Right atrium auricular region (tissue), 2 donors: ENCODE results near the gene FAM53B. TPM values are rescaled to one million over a fixed set of nuclear protein-coding genes. Genes with fewer than 3 reads are reported as not detected.

Experiments
- DNase-seq: peaks from one replicate; pipeline ENCODE4 v3.0.0-alpha.2; 2019; ENCODE audit warnings: low spot score
- H3K27ac ChIP-seq, 2 donors: fragments of 200-600 bp; sonication (generic); 1 replicate in 1 of 2; 2 replicates in 1 of 2; pipeline ENCODE4 v1.5.1; 2016 to 2019
- H3K27me3 ChIP-seq, 2 donors: fragments of 200-600 bp; sonication (generic); one replicate each; pipeline versions ENCODE4 v1.5.1 to v1.6.0; 2017 to 2019
- H3K36me3 ChIP-seq: fragments of 200-600 bp; sonication (generic); one replicate; pipeline ENCODE4 v1.5.1; 2016
- H3K4me1 ChIP-seq, 2 donors: fragments of 200-600 bp; sonication (generic); one replicate each; pipeline versions ENCODE4 v1.5.1 to v1.6.0; 2017 to 2019
- H3K4me3 ChIP-seq, 2 donors: fragments of 200-600 bp; sonication (generic); 1 replicate in 1 of 2; 2 replicates in 1 of 2; pipeline ENCODE4 v1.5.1; 2017 to 2019; ENCODE audit warnings: mild to moderate bottlenecking in 1 of 2, moderate library complexity in 1 of 2
- H3K9me3 ChIP-seq, 2 donors: fragments of 200-600 bp; sonication (generic); one replicate each; pipeline ENCODE4 v1.5.1; 2019
- total RNA-seq, 2 donors: library from RNA; depleted of rRNA; stranded (reverse); fragments of >200 nt; gene quantifications; one replicate each; pipeline ENCODE4 v1.1.0, GENCODE V29; 2016
- TF ChIP-seq, protein P1 (sequence below), 2 donors: fragments of 200-600 bp; sonication (generic); IDR thresholded peaks; one replicate each; pipeline ENCODE4 v1.5.1; 2019; ENCODE audit warnings: antibody characterized with exemption in 2 of 2

The FAM53B gene
- total RNA-seq, 2 donors from 2014 or later: 30.3 to 31.1 TPM

- Histone ChIP-seq H3K27ac (peak overlapping the region; percentile 48 to 63), H3K27me3 (no peaks in the 10 kb centered on the region), H3K9me3 (no peaks in the 10 kb centered on the region), H3K4me1 (peaks cover 0 to 97% of the 10 kb centered on the region in 2 donors), H3K4me3 (no peak overlapping the region), H3K36me3 (no peaks in the 10 kb centered on the region)
- peak; percentile 72 for DNase-seq
- TF ChIP-seq, protein P1, sequence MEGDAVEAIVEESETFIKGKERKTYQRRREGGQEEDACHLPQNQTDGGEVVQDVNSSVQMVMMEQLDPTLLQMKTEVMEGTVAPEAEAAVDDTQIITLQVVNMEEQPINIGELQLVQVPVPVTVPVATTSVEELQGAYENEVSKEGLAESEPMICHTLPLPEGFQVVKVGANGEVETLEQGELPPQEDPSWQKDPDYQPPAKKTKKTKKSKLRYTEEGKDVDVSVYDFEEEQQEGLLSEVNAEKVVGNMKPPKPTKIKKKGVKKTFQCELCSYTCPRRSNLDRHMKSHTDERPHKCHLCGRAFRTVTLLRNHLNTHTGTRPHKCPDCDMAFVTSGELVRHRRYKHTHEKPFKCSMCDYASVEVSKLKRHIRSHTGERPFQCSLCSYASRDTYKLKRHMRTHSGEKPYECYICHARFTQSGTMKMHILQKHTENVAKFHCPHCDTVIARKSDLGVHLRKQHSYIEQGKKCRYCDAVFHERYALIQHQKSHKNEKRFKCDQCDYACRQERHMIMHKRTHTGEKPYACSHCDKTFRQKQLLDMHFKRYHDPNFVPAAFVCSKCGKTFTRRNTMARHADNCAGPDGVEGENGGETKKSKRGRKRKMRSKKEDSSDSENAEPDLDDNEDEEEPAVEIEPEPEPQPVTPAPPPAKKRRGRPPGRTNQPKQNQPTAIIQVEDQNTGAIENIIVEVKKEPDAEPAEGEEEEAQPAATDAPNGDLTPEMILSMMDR (IDR thresholded peaks at IDR 0.05): no peak
Observed at GRCh38 chr10:124625831-124626238, 118.3 kb downstream of the FAM53B start.

DNA sequence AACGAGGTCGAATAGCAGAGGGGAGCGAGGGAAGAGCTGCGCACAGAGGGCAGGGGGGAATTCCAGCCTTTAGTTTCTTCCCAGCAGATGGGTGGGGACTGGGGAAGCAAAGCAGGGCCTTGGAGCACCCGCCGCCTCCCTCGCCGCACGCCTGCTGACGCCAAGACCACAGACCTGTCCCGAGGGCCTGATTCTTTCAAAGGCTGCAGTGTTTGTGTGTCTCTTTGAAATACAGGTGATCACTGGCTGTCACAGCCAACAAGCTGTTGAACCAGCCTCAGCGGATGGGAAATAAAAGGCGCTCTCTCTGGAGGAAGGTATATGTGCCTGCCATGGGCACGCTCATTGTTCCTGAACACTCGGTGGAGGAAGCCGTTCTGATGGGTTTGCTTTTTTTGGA, 119.3 kb downstream of the FAM53B start:
- H3K9me3 ChIP-seq: no peaks in the 10 kb centered on the region
- H3K27ac ChIP-seq: peak overlapping the region; percentile 6 to 63
- no peak for DNase-seq
- H3K27me3 ChIP-seq: no peaks in the 10 kb centered on the region
- no peak overlapping the region for H3K4me3 ChIP-seq
- peaks cover 0 to 96% of the 10 kb centered on the region in 2 donors for H3K4me1 ChIP-seq
- no peaks in the 10 kb centered on the region for H3K36me3 ChIP-seq
- TF ChIP-seq, protein P1 (IDR thresholded peaks at IDR 0.05): no peak

DNA sequence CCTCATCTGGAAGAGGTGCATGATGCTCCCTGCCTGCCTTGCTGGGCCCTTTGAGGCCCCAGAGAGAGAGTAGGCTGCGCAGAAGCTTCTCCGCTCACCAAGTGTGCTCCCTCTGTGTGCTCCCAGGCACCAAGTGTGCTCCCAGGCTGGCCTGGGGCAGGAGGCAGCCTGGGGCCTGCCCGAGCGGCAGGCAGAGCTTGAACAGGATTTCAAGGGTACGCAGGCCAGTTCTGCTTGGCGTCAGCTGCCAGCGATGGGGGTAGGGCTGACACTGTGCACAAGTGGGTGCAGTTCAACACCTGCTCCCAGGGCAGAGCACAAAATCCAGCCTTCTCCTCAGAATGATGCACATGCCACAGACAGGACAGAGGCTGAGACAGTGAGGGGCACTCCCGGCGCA, 119.7 kb downstream of the FAM53B start:
- Histone ChIP-seq H3K4me3 (no peak overlapping the region), H3K9me3 (no peaks in the 10 kb centered on the region), H3K36me3 (no peaks in the 10 kb centered on the region), H3K27me3 (no peaks in the 10 kb centered on the region), H3K4me1 (peaks cover 0 to 91% of the 10 kb centered on the region in 2 donors), H3K27ac (peak overlapping the region; percentile 6 to 63)
- TF ChIP-seq, protein P1 (IDR thresholded peaks at IDR 0.05): no peak
- no peak for DNase-seq

DNA sequence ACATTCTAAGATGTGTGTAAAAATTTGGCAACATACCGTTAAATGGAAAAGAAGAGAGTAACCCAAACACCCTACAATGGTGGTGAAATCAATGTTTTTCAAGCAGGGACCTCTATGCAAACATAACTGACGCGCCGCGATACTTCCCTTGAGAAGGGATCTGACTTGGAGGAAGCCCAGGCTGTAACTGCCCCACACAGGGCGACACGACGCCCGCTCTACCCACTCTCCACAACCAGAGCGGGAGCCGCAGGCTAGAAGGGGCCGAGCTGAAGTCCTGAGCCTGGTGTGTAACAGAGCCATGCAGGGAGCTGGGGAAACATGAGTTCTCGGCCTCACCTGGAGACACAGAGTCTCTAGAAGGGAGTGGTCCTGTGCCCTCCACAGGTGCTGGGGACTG, 120.2 kb downstream of the FAM53B start:
- Histone ChIP-seq H3K27ac (peak overlapping the region; percentile 6 to 63), H3K4me3 (no peak overlapping the region), H3K27me3 (no peaks in the 10 kb centered on the region), H3K36me3 (no peaks in the 10 kb centered on the region), H3K4me1 (peaks cover 0 to 87% of the 10 kb centered on the region in 2 donors), H3K9me3 (no peaks in the 10 kb centered on the region)
- DNase-seq: no peak
- TF ChIP-seq, protein P1 (IDR thresholded peaks at IDR 0.05): no peak

DNA sequence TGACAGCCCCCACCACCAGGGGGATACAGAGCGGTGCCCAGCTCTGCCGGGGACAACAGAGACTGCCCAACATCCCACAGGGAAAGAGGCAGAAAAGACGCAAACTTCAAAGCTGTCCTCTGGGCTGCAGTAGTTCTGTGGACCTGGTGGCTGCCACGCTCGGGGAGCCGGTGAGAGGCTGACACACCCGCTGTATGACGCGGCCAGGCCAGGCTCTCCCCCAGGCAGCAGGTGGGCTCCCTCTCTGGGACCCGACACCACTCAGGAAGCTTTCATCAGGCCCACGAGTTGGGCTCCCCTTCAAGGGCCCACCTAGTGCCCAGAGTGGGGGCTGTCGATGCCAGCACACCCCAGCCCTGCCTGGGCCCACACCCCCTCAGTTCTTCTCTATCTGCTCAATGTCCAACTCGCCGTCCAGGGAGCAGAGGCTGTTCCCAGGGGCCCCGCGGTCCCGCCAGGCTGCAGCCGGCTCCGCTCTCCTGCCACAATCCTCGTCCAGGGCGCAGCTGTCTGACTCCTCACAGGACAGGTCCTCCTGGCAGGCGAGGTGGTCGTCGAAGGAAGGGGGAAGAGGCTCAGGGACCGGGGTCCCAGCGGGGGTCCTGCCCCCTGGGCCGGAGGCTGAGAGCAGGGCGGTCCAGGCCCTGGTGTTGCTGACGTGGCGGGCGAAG, 121.2 kb downstream of the FAM53B start:
- no peak overlapping the region for H3K27ac ChIP-seq
- no peaks in the 10 kb centered on the region for H3K9me3 ChIP-seq
- TF ChIP-seq, protein P1 (IDR thresholded peaks at IDR 0.05): no peak
- no peak overlapping the region for H3K4me3 ChIP-seq
- no peak for DNase-seq
- H3K36me3 ChIP-seq: peaks cover 5% of the 10 kb centered on the region
- peaks cover 0 to 78% of the 10 kb centered on the region in 2 donors for H3K4me1 ChIP-seq
- no peaks in the 10 kb centered on the region for H3K27me3 ChIP-seq

DNA sequence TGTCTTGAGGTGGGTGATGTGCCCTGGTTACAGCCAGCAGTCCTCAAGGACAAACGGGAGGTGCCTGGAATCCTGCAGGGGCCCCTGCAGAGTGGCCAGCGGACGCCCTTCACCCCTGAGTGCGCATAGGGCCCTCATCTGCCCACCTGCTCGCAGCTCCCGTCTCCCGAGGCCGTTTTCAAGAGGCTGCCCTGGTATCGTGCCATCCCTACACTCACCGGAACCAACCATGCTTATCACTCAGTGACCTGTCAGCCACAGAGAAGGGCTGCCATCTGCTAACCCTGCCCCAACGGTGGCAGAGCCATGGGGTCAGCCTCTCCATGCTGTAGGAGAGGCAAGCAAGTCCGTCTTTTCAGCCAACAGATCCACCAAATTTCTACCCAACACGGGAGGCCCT, 122.0 kb downstream of the FAM53B start:
- no peak overlapping the region for H3K4me3 ChIP-seq
- no peaks in the 10 kb centered on the region for H3K9me3 ChIP-seq
- H3K27ac ChIP-seq: peak overlapping the region; percentile 55 to 66
- peaks cover 10% of the 10 kb centered on the region for H3K36me3 ChIP-seq
- no peak for DNase-seq
- TF ChIP-seq, protein P1 (IDR thresholded peaks at IDR 0.05): no peak
- no peaks in the 10 kb centered on the region for H3K27me3 ChIP-seq
- peaks cover 0 to 73% of the 10 kb centered on the region in 2 donors for H3K4me1 ChIP-seq
